Activated naive CD8-positive, alpha-beta T cell treated with anti-CD3 and anti-CD28 coated beads, Interleukin-2, amount 50 U/mL, for 16 hours (primary cell): ENCODE results near the gene PRDM1.

Experiments
- DNase-seq: peaks from one replicate; pipeline ENCODE4 v3.0.0-alpha.2; 2020; ENCODE audit warnings: low read depth, low spot score

PRDM1 gene

DNA sequence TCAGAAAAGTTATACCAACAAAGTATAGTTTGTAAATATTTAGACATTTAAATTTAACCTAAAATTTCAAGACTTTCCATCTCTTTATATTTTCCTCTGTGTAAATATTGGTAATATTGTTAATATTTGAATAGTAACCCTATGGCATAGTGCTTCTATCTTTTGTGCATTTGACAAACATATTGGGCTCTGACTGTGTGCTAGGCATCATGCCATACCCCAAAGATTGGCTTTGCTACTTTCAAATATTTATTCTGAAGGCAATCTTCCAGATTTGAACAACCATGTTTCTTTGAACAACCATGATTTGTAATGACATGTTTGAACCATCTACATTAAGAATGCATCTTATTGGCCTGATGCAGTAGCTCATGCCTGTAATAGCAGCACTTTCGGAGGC, 15.5 kb upstream of the PRDM1 start:
- no peak for DNase-seq

DNA sequence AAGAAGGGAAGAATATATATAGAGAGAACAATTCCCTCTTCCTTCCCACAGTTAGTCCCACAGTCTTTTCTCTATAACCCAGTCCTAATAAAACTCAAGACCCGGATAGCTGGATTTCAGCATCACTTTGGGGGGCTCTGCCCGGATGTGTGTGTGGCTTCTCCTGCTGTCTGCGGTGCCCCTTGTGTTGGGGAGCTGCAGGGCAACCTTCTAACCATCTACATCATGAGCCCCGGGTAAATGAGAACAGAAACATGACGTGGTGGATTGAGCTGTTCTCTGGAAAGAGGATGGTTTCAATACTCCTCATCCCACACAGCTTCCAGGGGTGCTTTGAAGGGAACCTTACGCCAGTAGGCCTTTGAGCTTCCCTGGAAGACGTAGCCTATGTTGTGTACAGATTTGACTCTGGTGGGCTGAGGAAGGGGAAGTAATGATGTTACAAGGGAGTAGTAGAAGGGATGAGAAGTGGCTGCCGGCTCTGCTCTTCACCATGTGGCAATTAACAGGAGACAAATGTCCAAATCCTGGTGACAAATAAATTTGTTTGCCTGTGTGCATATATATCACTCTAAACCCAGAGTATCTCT, 13.5 kb upstream of the PRDM1 start:
- no peak for DNase-seq

DNA sequence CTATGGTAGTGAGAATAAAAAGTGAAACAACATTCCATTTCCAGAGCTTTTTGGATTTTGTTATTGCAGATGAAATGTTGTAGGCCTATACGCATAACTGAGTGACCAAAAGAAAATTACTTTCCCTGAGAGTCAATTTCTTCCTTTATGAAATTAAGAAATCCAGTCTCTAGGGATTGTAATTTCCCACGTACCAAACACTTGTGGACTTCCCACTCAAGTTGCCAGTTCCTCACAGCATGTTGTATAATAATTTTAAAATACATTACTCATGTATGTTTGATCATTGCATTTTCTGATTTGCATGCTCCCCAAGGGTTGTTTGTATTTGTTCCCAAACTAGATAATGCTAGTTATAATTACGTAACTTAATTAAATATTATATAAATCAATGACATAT, 12.0 kb upstream of the PRDM1 start:
- no peak for DNase-seq

- DNase-seq = no peak
Observed at GRCh38 chr6:106076139-106076538, 10.0 kb upstream of the PRDM1 start.

DNA sequence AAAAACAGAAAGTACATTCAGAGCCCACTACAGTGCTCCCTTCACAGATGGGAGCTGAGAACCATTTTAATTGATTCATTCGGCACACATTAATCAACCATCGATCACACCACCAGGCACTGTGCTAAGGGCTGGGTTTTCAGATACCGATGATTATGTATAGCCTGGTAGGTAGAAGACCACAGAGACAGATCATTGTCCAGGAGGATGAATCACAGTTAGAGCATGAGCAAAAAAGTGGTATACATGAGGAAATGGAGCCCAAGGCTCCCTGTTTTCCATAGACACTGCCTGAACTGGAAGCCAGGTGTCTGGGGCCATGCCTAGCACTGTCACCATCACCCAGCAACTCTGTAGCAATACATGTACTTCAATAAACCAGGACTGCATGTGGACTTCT, 9.0 kb upstream of the PRDM1 start:
- no peak for DNase-seq

GRCh38 chr6:106077881-106078280, 8.3 kb upstream of the PRDM1 start:
- no peak for DNase-seq

GRCh38 chr6:106079961-106080762, 6.0 kb upstream of the PRDM1 start:
- no peak for DNase-seq

DNA sequence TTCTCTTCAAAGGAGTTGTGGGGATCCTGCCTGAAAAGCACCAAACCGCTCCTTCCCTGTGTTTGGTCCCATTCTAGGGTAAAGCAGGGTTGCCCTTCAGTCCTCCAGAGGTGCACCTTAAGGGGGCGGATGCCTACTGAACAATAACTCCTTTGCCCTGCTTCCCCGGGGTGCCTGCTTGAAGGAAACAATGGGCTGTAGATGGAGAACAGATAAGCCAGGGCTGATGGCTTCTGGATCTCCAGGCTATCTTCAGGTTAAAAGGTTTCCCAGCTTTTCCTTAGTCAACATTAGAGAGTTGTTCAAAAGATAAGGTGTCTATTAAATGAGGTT, 5.4 kb upstream of the PRDM1 start:
- no peak for DNase-seq

DNA sequence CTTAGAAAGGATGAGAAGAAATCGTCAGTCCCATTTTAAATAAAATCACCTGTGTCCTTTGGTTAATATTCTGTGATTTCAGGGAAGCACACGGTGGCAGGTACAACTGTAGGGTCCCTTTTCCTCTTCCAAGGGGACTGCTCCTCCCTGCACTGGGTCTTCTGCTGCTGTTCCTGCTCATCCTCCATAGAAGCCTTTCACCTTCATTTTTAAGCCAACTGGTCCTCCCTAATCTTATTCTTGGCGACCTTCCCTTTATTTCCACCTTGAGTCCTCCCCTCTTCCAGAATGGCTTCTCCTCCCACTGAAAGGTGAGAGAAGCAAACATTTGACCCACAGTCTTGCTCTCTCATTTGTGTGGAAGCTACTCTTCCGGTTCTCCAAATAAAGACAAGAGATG, 4.4 kb upstream of the PRDM1 start:
- no peak for DNase-seq

DNA sequence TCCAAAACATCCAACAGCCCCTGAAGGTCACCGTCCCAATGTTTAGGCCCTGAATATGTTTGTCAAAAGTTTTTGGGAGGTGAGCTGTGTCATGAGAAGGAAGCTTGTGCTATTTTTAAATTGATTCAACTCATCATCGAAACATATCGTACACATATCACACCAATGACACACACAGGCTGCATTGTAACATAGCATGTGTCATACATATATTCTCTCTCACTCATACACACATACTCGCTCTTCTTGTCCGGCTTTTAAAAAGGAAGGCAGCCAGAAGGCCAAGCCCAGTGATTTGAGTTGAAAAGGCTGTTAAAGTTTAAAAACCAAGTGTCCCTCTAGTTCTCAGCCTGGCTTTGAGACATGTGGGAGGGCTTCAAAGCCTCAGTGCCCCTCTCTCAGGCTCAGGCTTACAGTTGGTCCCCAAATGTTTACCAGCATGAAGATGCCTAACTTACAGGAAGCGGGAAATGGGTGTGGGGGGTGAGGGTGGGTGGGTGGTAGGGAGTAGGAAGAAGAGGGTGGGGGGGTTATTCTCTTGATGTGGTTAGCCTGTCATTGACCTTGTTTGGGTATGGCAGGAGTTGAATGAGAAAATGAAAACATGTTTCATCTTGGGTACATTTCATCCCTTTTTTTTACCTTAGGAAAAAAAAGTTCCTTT, 3.3 kb upstream of the PRDM1 start:
- DNase-seq = no peak

GRCh38 chr6:106083618-106084017, 2.5 kb upstream of the PRDM1 start:
- DNase-seq = no peak

- no peak for DNase-seq
Observed at GRCh38 chr6:106084106-106084988, 1.8 kb upstream of the PRDM1 start.

DNA sequence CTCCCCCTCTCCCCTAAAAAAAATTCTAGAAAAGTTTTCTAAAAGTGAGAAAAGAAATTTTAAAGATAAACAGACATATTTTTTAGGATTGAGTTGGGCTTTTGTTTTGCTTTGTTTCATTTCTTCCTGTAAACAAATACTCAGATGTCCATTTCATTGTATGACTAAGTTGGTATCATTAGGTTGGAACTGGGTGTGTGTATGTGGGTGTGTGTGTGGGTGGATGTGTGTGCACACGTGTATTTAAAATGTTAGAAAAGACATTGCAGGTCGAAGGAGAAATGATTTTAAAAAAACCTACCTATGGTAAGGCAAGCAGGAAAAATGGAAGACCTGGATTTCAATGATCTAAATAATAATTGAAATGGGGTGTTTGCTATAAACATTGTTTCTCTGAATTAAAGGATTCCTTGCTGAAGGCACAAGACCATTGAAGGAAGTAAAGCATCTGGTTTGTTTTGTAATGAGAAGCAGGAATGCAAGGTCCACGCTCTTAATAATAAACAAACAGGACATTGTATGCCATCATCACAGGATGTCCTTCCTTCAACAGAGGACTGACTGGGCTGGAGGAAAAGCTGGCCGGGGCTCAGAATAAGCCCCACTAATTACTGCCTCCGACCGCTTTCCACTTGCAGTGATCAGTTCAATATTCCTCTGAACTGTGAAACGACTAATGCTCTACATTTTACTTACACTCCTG, 996 bp upstream of the PRDM1 start:
- DNase-seq = no peak

GRCh38 chr6:106085692-106085983, 498 bp upstream of the PRDM1 start:
- DNase-seq = no peak

- no peak for DNase-seq
Observed at GRCh38 chr6:106086814-106087175, 659 bp downstream of the PRDM1 start.

GRCh38 chr6:106087548-106088325, 1.6 kb downstream of the PRDM1 start:
- DNase-seq = no peak

DNA sequence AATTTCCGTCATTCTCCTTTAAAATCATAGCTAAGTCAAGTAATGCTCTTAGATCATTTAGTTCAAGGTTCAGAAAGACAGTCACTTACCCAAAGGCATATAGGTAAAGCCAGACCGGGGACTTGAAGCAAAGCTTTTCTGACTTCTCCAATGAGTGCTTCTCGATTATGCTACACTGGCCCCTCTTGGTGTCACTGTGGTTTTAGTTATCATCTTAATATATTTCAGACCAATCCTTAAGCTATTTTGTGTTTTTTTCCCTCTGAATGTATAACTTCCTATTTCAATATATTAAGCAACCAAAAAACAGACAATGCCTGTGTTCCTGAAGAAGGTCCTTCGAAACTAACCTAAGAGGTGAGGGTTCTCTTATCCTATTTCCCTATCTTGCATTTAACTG, 3.9 kb downstream of the PRDM1 start:
- DNase-seq = no peak

GRCh38 chr6:106092279-106092678, 6.1 kb downstream of the PRDM1 start:
- DNase-seq = no peak

GRCh38 chr6:106094261-106094963, 8.3 kb downstream of the PRDM1 start:
- no peak for DNase-seq

GRCh38 chr6:106094964-106095335, 8.8 kb downstream of the PRDM1 start:
- DNase-seq = no peak
